Measurements from ENCODE around the gene C19orf25.

GRCh38 chr19:1447944-1448343 lies 31.1 kb downstream of the C19orf25 start:
- TF ChIP-seq CTCF (IDR thresholded peaks at IDR 0.05; ENCODE audit: borderline replicate concordance, extremely low read depth, low read length, poor library complexity, severe bottlenecking) (no peak), EZH2 (IDR thresholded peaks at IDR 0.05; ENCODE audit: borderline replicate concordance, low read depth, low read length, severe bottlenecking) (no peak)
